A172 (cell line): ENCODE measurements around the gene CBLN3. TPM values are rescaled to one million over a fixed set of nuclear protein-coding genes. Genes with fewer than 3 reads are reported as not detected.
A peak's percentile ranks its signal among the peaks of the same experiment; 100 is the strongest.
"Not testable (repeated sequence)": the region's sequence is repeated elsewhere in the genome, so short reads cannot be mapped to it uniquely, and the experiment has no call there.

ENCODE experiments used
- DNase-seq: peaks from one replicate; pipeline ENCODE4 v3.0.0-alpha.2; 2015; ENCODE audit warnings: low spot score
- total RNA-seq: library from RNA; depleted of rRNA; stranded (reverse); fragments of >200 nt; shearing (Covaris generic); gene quantifications from 2 replicates; pipeline ENCODE4 v1.2.3, GENCODE V29; 2014; rRNA removed

CBLN3 gene
- total RNA-seq: 0.17 TPM in 1 of 2 replicates, not detected in the other

DNA sequence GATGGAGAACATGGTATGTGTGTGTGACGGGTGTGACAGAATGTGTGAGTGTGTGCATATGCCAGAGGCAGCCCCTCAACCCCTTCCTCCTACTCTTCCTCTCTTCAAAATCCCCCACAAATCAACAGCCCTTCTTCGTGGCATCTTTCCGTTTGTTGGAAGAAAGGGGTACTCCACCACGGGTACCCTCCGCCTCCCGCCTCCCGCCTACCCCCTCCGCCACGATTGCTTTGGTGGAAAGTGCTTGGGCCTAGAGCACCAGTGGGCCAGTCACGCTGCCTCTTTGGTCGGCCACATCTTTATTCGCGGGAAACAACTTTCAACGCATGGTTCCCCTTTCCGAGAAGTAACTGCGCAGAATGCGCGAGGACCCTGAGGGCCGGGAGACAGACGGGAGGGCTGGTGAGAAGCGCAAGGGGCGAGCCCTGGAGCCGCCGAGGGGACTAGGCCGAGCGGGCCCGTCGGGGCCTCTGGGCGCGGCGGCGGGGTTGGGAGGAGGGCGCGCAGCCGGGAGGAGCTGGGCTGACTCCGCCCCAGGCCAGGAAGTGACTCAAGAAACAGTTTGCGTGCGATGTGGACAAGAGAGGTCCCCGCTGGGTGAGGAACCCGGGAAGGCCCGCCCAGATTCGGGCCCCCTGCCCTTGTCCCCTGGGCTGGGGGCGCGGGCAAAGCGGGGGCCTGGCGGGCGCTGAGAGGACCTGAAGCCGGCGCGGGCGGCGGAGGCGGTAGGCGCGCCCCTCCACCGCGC, at the start of gene CBLN3, which contains the start of gene KHNYN:
TSS of gene CBLN3 (minus strand) at position 274 of the 748 bp plus-strand sequence. CDS start 614 bp downstream, outside the sequence.
TSS of gene KHNYN (plus strand) at position 560 of the 748 bp plus-strand sequence. CDS start 777 bp downstream, outside the sequence.
- peak; percentile 58 for DNase-seq

DNA sequence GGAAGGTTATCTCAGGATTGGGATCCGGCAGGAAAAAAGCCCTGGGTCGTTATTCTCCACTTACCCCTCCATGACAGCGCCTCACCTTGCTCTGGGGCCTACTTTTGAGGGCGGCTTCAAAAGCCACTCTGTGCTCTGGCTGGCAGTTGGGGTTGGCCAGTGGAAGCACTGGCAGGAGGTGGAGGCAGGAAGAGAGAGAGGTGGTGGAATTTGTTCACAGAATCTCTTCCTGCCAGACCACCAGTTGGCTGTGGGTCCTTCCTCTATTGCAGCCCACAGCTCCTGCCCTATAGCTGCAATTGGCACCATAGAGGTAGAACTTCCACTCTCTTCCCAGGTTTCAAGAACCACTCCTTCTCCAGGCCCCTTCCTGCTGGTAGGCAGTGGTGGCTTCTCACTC, 45.8 kb upstream of the CBLN3 start:
- no peak for DNase-seq

DNA sequence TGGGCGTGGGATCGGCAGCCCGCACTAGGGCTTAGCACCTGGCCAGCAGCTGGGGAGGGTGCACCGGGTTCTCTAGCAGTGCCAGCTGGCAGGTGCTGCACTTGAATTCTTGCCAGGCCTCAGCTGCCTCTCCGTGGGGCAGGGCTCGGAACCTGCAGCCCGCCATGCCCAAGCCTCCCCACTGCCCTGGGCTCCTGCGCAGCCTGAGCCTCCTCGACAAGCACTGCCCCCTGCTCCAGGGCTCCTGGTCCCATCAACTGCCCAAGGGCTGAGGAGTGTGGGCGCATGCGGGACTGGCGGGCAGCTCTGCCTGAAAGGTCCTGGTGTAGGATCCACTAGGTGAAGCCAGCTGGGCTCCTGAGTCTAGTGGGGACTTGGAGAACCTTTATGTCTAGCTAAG, 43.7 kb upstream of the CBLN3 start:
- no peak for DNase-seq

DNA sequence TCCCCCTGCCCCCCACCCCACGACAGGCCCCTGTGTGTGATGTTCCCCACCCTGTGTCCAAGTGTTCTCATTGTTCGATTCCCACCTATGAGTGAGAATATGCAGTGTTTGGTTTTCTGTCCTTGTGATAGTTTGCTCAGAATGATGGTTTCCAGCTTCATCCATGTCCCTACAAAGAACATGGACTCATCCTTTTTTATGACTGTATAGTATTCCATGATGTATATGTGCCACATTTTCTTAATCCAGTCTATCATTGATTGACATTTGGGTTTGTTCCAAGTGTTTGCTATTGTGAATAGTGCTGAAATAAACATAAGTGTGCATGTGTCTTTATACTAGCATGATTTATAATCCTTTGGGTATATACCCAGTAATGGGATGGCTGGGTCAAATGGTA, 41.0 kb upstream of the CBLN3 start:
- not testable (repeated sequence) for DNase-seq

DNA sequence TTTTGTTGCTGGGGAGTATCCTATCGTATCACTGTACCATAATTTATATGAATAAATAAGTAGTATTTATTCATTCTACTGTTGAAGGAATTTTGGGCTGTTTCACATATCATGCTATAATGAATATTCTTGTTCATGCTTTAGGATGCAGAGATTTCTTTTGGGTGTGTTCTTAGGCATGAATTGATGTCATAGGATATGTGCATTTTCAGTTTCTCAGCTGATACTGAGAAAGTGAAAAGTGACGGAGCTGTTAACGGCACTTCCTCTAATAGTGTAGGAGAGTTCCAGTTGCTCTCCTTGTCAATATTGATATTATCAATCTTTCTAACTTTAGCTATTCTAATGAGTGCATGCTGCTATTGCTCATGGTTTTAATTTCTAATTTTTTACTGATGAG, 36.3 kb upstream of the CBLN3 start:
- no peak for DNase-seq

DNA sequence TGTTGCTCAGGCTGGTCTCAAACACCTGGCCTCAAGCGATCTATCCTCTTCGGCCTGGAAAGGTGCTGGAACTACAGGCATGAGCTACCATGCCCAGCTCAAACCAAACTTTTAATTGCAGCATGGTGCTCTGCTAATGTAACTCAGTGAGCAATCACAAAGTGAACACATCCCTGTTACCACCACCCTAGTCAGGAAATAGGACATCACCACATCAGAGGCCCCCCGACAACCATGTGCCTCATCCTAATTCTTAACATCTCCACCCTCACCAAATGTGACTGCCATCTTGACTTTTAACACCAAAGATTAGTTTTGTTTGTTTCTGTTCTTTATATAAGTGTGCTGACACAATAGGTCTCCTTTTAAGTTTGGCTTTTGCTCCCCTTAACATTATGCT, 35.9 kb upstream of the CBLN3 start:
- no peak for DNase-seq

DNA sequence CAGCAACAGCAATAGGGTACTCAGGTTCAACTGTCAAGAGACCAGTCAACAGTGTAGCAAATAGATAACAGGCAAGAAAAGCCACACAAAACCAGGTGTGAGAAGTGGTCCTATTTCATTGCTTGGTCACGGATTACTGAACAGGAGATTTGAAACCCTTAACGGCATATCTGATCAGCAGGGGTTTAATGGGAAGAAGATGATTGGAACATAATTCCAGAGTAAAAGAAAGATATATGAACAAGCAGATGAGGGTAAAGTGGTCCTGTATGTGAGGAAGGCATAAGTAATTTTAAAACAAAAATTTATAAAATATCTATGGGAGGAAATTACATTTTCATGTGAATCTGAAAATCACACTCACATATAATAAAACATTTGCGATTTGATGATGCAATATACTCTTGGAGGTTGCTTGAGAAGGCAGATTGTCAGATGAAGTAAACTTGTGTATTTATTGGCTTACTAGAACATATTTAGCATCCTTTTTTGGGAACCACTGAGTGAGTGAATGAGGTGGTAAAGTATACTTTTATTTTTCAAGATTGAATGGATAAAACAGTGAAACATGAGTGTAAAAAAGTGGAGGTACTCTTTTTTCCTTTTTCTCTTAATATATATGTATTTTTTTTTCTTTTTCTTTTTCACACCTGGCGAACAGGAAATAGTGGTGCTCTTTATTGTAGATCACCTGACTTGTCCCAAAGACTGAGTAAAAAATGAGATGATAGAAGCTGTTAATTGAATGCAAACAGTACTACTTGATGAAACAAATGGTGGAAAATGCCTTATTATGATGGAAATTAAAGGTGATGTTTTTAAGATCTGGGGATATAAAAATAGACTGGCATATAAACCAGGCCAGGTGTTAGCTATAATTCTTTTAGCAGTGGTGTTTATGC, 34.7 kb upstream of the CBLN3 start:
- DNase-seq: no peak

DNA sequence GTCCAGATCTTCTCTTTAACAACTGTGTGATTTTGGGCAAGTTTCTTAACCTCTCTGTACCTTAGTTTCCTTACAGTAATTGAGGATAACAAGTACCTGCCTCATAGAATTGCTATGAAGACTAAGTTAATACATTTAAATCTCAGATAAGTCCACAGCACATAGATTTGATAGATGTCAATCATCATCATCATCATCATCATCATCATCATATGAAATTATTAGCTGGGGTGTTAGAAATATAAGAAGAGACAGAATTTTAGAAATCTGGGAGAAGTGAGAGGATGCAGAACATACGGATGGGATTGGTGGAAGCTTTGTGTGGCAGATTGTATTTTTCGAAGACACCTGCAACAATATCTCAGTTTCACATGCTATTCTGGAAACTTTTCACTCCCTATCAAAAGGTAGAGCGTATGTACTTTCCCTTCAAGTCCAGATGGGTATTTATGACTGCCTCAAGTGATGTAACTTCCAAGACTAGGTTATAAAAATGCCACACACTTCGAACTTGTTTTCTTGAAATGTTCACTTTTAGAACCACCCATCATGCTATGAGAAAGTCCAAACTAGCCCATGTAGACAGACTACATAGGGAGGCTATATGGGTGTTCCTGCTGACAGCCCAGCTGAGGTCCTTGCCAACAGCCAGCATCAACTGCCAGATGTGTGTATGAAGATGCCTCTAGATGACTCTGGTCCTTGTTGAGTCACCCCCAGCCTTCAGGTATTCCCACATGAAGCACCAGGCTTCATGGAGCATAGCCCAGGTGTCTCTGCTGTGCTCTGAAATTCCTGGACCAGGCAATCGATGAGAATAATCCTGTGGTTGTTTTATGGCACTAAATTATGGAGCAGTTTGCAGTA, 33.8 kb upstream of the CBLN3 start:
- DNase-seq: no peak

DNA sequence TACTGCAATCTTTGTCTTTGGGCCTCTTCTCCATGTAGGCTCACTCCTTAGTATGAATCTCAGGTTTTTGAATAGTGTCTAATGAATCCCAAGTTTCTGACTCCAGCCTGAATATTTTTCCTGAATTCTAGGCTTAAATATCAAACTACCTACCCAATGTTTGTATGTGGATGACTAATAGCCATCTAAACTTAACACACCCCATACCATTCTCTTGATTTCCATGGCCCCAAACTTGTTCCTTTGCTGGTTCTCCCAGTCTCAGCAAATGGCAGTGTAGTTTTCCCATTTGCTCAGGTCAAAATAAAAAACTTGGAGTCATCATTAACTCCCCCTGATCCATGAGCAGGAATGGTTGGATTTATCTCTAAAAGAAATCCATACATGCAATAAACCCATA, 31.9 kb upstream of the CBLN3 start:
- no peak for DNase-seq

DNA sequence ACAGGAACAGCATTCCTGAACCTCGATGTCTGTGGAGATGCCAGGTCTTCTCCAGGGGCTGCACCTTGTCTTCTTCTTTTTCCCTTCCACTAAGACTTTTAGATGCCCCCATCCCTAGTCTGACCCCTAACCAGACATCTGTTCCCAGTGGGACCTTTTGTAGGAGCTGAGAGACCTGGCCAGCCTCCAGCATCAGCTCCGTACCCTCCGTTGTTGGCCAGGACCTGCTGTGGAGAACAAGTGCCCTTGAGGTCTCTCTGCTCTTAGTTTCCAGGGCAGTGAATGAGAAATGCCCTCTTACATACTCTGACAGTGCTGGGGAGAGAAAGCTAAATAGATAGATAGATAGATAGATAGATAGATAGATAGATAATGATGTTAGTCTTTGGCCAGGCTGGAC, 29.9 kb upstream of the CBLN3 start:
- DNase-seq: no peak

DNA sequence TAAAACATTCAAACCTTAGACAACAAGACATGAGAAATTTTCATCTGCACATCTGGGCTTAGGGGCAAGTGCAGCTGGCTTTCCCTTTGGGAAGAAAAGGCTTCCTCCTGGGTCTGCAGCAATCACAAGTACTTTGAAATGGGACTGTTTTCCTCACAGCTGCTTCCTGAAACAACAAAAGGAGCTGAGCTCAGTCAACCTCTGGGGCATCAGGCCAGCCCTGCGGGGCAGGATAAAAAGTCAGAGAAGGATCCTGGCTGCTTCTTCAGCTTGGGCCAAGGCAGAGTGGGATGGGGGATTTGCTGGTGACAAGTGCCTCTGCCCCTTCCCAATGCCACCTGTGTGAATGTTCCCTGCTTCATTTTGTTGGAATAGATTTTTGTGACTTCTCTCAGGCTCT, 29.3 kb upstream of the CBLN3 start:
- DNase-seq: no peak

DNA sequence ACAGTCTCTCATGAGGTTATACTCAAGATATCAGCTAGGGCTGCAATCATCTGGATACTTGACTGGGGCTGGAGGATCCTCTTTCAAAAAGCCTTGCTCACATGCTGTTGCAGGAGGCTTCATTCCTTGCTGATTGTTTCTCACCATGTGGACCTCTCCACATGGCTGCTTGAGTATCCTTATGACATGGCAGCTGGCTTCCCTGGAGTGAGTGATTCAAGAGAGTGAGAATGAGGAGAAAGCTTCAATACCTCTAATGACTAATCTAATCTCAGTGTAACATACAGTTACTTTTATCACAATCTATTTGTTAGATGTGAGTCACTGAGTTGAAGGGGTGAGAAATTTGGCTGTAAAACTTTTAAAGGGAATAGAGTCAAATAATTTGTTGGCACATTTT, 27.5 kb upstream of the CBLN3 start:
- DNase-seq: no peak

DNA sequence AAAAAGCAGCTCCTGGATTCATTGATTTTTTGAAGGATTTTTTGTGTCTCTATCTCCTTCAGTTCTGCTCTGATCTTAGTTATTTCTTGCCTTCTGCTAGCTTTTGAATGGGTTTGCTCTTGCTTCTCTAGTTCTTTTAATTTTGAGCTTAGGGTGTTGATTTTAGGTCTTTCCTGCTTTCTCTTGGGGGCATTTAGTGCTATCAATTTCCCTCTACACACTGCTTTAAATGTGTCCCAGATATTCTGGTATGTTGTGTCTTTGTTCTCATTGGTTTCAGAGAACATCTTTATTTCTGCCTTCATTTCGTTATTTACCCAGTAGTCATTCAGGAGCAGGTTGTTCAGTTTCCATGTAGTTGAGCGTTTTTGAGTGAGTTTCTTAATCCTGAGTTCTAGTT, 21.4 kb upstream of the CBLN3 start:
- DNase-seq: not testable (repeated sequence)

DNA sequence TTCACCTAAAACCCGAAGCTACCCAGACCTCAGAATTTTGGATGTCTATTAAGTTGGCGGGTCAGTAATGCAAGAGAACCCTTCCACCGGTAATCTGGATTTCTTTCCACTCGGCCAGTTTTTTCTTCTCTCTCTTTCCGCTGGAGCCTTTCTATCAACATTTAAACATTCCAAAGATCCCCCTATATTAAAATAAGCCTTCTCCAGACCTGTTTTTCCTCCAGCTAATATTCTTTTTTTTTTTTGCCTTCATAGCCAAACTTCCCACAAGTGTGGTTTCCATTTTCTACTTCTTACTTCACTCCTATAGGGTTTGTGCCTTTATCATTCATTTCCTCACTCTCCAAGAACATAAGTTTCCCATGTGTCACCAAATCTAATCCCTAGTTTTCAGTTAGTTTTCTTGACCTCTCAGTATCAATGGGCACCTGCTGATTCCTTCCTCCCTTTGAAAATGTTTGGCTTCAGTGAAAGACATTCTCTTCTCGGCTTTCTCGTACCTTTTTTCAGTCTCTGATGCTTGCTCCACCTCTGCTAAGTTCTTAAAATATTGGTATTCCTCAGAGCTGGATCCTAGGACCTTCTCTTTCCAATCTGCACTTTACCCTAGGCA, 13.7 kb upstream of the CBLN3 start:
- DNase-seq: no peak

DNA sequence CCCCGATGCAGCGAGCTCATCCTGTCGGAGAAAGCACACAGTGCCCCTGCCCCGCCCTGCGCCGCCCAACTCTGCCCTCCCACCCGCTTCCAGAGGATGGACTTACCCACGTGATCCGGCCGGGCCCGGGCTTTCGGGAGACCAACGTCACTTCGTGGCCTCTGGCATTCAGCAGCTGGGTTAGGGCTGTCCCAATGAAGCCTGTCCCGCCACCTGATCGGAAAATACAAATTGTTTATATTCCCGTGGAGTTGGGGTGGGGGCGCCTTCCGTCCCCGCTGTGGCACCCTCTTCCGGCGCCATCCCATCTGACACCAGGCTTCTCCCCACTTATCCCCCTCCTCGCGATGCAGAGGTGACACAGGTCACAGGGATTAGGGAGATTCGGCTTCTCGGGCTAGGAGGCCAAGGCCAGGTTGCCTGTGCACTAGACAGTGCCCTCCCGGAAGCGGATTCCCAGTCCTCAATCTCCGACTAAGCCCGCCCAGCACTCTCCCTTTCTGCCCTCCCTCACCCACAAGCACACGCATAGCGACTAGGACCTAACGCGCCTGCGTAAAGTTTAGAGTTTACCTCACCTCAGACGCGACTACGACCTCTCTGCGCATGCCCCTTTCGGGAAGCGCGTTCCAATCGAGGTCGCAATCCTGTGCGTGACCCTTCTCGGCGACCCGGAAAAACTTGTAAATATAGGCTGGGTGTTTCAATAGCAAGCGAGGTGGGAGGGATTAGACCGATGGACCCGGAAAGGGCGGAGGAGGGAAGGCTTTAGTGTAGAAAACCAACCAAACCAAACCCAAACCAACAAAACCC, 13.0 kb upstream of the CBLN3 start, which contains the start of gene SDR39U1:
TSS of gene SDR39U1 (minus strand) at position 537 of the 813 bp plus-strand sequence. CDS start at position 530, 7 bp downstream.
- peak; percentile 93 for DNase-seq

DNA sequence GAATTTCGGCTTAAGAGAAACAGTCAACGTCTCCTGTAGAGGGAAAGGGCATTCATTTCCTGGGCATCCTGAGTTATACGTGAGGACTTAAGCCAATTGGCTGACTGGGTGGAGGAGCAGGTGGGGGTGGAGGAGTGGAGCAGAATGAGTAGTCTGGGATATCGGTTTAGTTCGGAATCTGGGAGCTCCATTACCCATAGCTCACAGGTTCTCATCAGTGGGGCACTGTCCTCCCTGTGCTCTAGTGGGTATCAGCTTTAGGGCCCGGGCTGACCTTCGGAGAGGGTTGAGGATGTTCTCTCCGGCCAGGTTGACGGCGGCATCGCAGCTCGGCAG, 12.4 kb upstream of the CBLN3 start:
- DNase-seq: peak; percentile 61

DNA sequence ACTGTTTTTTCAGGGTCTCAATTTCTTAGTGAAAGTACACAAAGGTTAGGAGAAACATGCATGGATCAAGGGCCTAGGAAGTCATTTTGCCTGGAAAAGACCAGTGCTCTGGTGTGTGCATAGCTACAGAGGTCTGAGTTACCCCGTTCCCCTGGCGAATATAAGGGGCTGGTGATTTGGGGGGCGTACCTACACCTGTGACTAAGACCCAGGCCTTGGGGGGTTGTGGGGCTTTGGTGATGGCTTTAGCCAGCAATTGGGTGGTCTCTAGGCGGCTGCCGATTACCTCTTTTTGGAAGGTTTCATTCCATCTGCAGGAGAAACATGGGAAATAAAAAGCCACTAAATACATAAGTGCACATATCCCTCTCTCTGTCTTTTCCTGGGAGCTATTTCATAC, 12.0 kb upstream of the CBLN3 start:
- DNase-seq: no peak

DNA sequence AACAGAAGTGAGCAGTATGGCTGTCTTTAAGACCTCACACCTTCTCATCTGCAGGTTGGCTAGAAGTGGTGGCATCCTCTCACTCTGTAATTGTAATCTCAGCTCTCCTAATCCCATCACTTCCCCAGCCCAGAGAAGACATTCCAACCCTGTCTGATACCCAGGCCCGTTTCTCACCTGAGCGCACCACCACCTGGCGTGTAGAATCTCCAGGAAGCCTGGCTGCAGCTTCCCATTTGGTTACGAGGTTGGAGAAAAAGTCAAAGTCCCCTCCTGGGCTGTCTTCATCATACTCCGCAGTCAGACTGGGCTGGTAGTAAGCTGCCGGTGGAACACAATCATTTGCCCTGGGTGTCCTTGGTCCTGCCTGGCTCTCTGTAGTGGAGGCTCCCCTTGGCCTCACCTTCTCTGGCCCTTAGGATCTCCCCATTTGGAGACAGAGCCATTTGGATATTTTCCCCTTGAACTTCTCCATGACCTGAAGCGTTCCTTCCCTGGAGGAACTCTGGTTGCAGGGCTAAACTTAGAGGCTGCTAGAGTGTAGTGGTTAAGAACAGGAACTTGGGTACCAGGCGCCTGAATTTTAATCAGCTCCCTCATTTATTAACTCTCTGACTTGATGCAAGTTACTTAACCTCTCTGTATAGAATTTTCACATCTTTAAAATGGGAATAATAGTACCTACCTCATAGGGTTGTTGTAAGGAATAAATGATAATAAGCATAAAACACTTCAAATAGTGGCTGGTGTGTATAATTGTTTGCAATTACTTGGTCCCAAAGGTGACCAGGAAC, 11.3 kb upstream of the CBLN3 start:
- no peak for DNase-seq

DNA sequence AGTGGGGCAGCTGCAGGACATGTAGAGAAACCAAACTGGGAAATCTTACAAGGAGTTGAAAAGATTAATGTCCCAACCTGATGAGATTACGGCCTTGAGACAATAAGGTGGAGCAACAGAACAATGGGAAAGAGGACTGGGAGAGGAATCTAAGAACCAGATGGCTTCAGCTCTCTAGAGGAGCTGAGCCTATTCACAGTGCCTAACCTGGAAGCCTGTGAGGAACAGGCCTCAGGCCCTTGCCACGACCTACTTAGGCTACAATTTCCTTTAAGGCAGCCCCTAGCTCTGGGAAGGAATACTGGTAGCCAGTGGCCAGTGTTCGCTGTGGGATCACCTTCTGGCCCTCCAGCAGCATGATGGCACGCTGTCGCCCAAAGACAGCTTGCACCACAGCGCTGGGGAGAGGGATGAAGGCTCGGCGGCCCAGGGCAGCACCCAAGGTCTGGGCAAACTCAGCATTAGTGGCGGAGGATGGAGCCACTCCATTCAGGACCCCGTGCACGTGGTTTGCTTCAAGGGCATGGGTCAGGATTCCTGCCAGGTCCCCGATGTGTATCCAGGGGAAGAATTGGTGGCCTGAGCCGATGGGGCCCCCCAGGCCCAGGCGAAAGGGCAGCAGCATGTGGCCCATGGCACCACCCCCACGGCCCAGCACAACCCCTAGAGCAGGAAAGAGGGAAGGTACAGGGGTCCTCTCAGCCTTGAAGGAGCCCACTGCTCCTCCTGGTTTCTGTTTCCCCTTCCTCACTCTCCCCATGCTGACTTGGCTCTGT, 10.6 kb upstream of the CBLN3 start:
- DNase-seq: no peak
